Liver (tissue), 2 donors: ENCODE measurements around the gene IQGAP2.

Source experiments
- CTCF ChIP-seq: fragments of 150-350 bp; IDR thresholded peaks from 2 replicates; pipeline ENCODE4 v1.5.1; 2017; ENCODE audit warnings: improper control_type of control experiment, low read depth, low read length; ENCODE audit not compliant: missing input control
- REST ChIP-seq: IDR thresholded peaks from 2 replicates; pipeline ENCODE4 v1.6.1; 2016; ENCODE audit warnings: antibody characterized with exemption, mild to moderate bottlenecking
- donor health status: healthy.

GRCh38 chr5:76468635-76469425, 65.7 kb downstream of the IQGAP2 start:
- TF ChIP-seq REST = no peak
- no peak for TF ChIP-seq CTCF
